Measurements from ENCODE around the gene NOP10. TPM values are rescaled to one million over a fixed set of nuclear protein-coding genes. Genes with fewer than 3 reads are reported as not detected.

The NOP10 gene
- total and polyA plus RNA-seq, 2 of the 13 experiments (the other 11 are each of a cell fraction or from before 2014, with no cell fraction given): 239 to 369 TPM

DNA sequence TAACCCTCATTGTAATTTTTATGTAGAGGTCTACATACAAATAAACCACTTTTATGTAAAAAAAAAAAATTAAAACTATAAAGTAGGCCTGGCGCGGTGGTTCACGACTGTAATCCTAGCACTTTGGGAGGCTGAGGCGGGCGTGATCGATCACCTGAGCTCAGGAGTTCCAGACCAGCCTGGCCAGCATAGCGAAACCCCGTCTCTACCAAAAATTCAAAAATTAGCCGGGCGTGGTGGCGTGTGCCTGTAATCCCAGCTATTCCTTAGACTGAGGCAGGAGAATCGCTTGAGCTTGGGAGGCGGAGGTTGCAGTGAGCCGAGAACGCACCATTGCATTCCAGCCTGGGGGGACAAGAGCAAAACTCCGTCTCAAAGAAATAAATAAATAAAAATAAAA lies 4.6 kb downstream of the NOP10 start:
- ATAC-seq: no peak
- Histone ChIP-seq H3K9me3 (ENCODE audit: low read length) (no peaks in the 10 kb centered on the region), H3K9ac (ENCODE audit: insufficient read depth, low read depth, low read length) (peak overlapping the region; percentile 81; the same call in 1 of the 2 replicates), H3K4me3 (replicated peaks in 1 of 3; ENCODE audit: insufficient read depth in 1 of 3, low read depth in 2 of 3, low read length in 3 of 3) (peak overlapping the region in 2 of 3 experiments; percentile 83; a peak in 4 of 6 replicates), H3K36me3 (replicated peaks in 1 of 2; ENCODE audit: control insufficient read depth in 1 of 2, insufficient read depth in 2 of 2, low read length in 2 of 2) (peaks cover 0 to 3% of the 10 kb centered on the region in 2 experiments; a peak in 1 of 5 replicates), H3K79me2 (ENCODE audit: insufficient read depth, low read length) (peaks cover 19% of the 10 kb centered on the region), H3K4me1 (ENCODE audit: insufficient read depth, low read length) (peaks cover 48% of the 10 kb centered on the region), H3K4me2 (ENCODE audit: low read depth, low read length) (peak overlapping the region; percentile 93), H4K20me1 (ENCODE audit: insufficient read depth, low read length) (no peaks in the 10 kb centered on the region), H3K27me3 (ENCODE audit: control insufficient read depth in 1 of 2, insufficient read depth in 2 of 2, low read length in 2 of 2) (no peaks in the 10 kb centered on the region; a peak in 1 of 5 replicates), H3K27ac (ENCODE audit: extremely low read length, insufficient read depth, low read length) (no peak overlapping the region), H2AFZ (ENCODE audit: low read length) (no peak overlapping the region)
- in situ Hi-C loops (cut with HindIII; ENCODE audit: extremely low pct_ligation_motif_present, low pct_unique_long_range_greater_than_20kb): no loop called here
- no peak for FAIRE-seq
- CTCF ChIA-PET (ENCODE audit: low intra/inter-chr PET ratio, low total read pairs): no interaction called here
- 97% methylated on average over 16 of the region's 16 CpGs for WGBS (ENCODE audit: low lambda C conversion rate)
- intact Hi-C loops (cut with micrococcal nuclease; ENCODE audit: unreplicated experiment): loop anchor here (2.0 kb wide), 1 partner anchor 98 kb away; no protein-coding TSS in a partner anchor
- no TSS peak for BruUV-seq (replicated peaks)
- TF ChIP-seq JUN (CRISPR knock-in tag; IDR thresholded peaks at IDR 0.05): no peak
- TF ChIP-seq ZNF607 (CRISPR knock-in tag; IDR thresholded peaks at IDR 0.05; ENCODE audit: borderline replicate concordance): no peak
- no peak for TF ChIP-seq ZNF674 (CRISPR knock-in tag; IDR thresholded peaks at IDR 0.05; ENCODE audit: low read depth)
- TF ChIP-seq CCAR2 (optimal IDR thresholded peaks at IDR 0.05; ENCODE audit: low read depth, low read length): no peak
- TF ChIP-seq ZBTB38 (CRISPR knock-in tag; IDR thresholded peaks at IDR 0.05): peak; percentile 44; the same call in 1 of the 2 replicates
- TF ChIP-seq GFI1 (CRISPR knock-in tag; IDR thresholded peaks at IDR 0.05; ENCODE audit: borderline replicate concordance): no peak
- TF ChIP-seq, protein P1, sequence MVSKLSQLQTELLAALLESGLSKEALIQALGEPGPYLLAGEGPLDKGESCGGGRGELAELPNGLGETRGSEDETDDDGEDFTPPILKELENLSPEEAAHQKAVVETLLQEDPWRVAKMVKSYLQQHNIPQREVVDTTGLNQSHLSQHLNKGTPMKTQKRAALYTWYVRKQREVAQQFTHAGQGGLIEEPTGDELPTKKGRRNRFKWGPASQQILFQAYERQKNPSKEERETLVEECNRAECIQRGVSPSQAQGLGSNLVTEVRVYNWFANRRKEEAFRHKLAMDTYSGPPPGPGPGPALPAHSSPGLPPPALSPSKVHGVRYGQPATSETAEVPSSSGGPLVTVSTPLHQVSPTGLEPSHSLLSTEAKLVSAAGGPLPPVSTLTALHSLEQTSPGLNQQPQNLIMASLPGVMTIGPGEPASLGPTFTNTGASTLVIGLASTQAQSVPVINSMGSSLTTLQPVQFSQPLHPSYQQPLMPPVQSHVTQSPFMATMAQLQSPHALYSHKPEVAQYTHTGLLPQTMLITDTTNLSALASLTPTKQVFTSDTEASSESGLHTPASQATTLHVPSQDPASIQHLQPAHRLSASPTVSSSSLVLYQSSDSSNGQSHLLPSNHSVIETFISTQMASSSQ (IDR thresholded peaks at IDR 0.05; ENCODE audit: low read depth): no peak
- TF ChIP-seq, protein P1 (CRISPR knock-in tag; IDR thresholded peaks at IDR 0.05; ENCODE audit: borderline replicate concordance): no peak
- TF ChIP-seq FOSL1 (CRISPR knock-in tag; IDR thresholded peaks at IDR 0.05; ENCODE audit: borderline replicate concordance): no peak
- no peak for TF ChIP-seq EHMT2 (IDR thresholded peaks at IDR 0.05; ENCODE audit: borderline replicate concordance, low read depth, low read length)
- peak; percentile 64 for TF ChIP-seq PRPF4 (IDR thresholded peaks at IDR 0.05; ENCODE audit: low read depth, low read length, poor library complexity, severe bottlenecking)
- DNase-seq (ENCODE audit: low spot score): no peak
- POLR2A ChIA-PET: interaction anchor here (1.1 to 1.9 kb wide), 5 partner anchors 10 to 177 kb away, joined by 4 to 16 read pairs (median 5); partner anchors contain the start of gene KATNBL1
